Measurements from ENCODE around the gene SYNE3.

SYNE3 gene

GRCh38 chr14:95467232-95467631 lies 49.2 kb downstream of the SYNE3 start:
- no peak overlapping the region for H3K27ac ChIP-seq
- TF ChIP-seq CTCF (conservative IDR thresholded peaks at IDR 0.05) (no peak), ZFX (IDR thresholded peaks at IDR 0.05) (no peak)
